BLaER1 (cell line): Measurements from ENCODE around the gene HOXA3.

ENCODE experiments used
- H3K27ac ChIP-seq: shearing (Covaris generic); formaldehyde crosslinking; 2 replicates; pipeline ENCODE4 v1.8.1; 2022
- H3K27me3 ChIP-seq: shearing (Covaris generic); formaldehyde crosslinking; 2 replicates; pipeline ENCODE4 v1.8.1; 2022
- H3K36me3 ChIP-seq: shearing (Covaris generic); formaldehyde crosslinking; 2 replicates; pipeline ENCODE4 v1.8.1; 2022
- H3K4me1 ChIP-seq: shearing (Covaris generic); formaldehyde crosslinking; 2 replicates; pipeline ENCODE4 v1.8.1; 2022
- H3K4me2 ChIP-seq: shearing (Covaris generic); formaldehyde crosslinking; 2 replicates; pipeline ENCODE4 v1.8.1; 2022
- H3K4me3 ChIP-seq: shearing (Covaris generic); formaldehyde crosslinking; 2 replicates; pipeline ENCODE4 v1.8.1; 2022
- H3K9ac ChIP-seq: shearing (Covaris generic); formaldehyde crosslinking; 2 replicates; pipeline ENCODE4 v1.8.1; 2022
- H3K9me3 ChIP-seq: shearing (Covaris generic); formaldehyde crosslinking; 2 replicates; pipeline ENCODE4 v1.8.1; 2022
- H4K20me1 ChIP-seq: shearing (Covaris generic); formaldehyde crosslinking; 2 replicates; pipeline ENCODE4 v1.8.1; 2022
- Cebpa-rat ChIP-seq: shearing (Covaris generic); IDR thresholded peaks from 2 replicates; pipeline ENCODE4 v1.8.1; 2022

Gene HOXA3

GRCh38 chr7:27108390-27109127 is 43.8 kb downstream of the HOXA3 start:
- Histone ChIP-seq H4K20me1 (no peaks in the 10 kb centered on the region), H3K27me3 (no peaks in the 10 kb centered on the region), H3K9ac (no peak overlapping the region), H3K36me3 (no peaks in the 10 kb centered on the region), H3K9me3 (peaks cover 53% of the 10 kb centered on the region), H3K4me2 (no peak overlapping the region), H3K4me3 (no peak overlapping the region), H3K4me1 (no peaks in the 10 kb centered on the region), H3K27ac (no peak overlapping the region)
- TF ChIP-seq Cebpa-rat: no peak

- Histone ChIP-seq H3K27ac (no peak overlapping the region), H3K36me3 (no peaks in the 10 kb centered on the region), H3K27me3 (no peaks in the 10 kb centered on the region), H3K4me3 (no peak overlapping the region), H3K4me2 (no peak overlapping the region), H4K20me1 (no peaks in the 10 kb centered on the region), H3K9ac (no peak overlapping the region), H3K9me3 (peaks cover 52% of the 10 kb centered on the region), H3K4me1 (no peaks in the 10 kb centered on the region)
- no peak for TF ChIP-seq Cebpa-rat
Observed at GRCh38 chr7:27107391-27108381, 44.7 kb downstream of the HOXA3 start.

GRCh38 chr7:27106901-27107240 is 45.5 kb downstream of the HOXA3 start:
- no peaks in the 10 kb centered on the region for H3K36me3 ChIP-seq
- no peak overlapping the region for H3K4me3 ChIP-seq
- H3K27ac ChIP-seq: no peak overlapping the region
- H3K27me3 ChIP-seq: no peaks in the 10 kb centered on the region
- H3K9ac ChIP-seq: no peak overlapping the region
- H4K20me1 ChIP-seq: no peaks in the 10 kb centered on the region
- H3K4me1 ChIP-seq: no peaks in the 10 kb centered on the region
- H3K4me2 ChIP-seq: no peak overlapping the region
- TF ChIP-seq Cebpa-rat: no peak
- H3K9me3 ChIP-seq: peaks cover 60% of the 10 kb centered on the region

- Histone ChIP-seq H3K27me3 (no peaks in the 10 kb centered on the region), H3K9me3 (peaks cover 65% of the 10 kb centered on the region), H3K36me3 (no peaks in the 10 kb centered on the region), H3K9ac (no peak overlapping the region), H3K4me3 (no peak overlapping the region), H3K4me1 (no peaks in the 10 kb centered on the region), H4K20me1 (no peaks in the 10 kb centered on the region), H3K4me2 (no peak overlapping the region), H3K27ac (no peak overlapping the region)
- no peak for TF ChIP-seq Cebpa-rat
Observed at GRCh38 chr7:27106181-27106900, 46.0 kb downstream of the HOXA3 start.

GRCh38 chr7:27105301-27106031 is 46.9 kb downstream of the HOXA3 start:
- no peak overlapping the region for H3K4me2 ChIP-seq
- no peak overlapping the region for H3K4me3 ChIP-seq
- no peak overlapping the region for H3K27ac ChIP-seq
- TF ChIP-seq Cebpa-rat: no peak
- no peaks in the 10 kb centered on the region for H3K4me1 ChIP-seq
- no peaks in the 10 kb centered on the region for H3K27me3 ChIP-seq
- H3K36me3 ChIP-seq: no peaks in the 10 kb centered on the region
- peaks cover 60% of the 10 kb centered on the region for H3K9me3 ChIP-seq
- H4K20me1 ChIP-seq: no peaks in the 10 kb centered on the region
- no peak overlapping the region for H3K9ac ChIP-seq

- TF ChIP-seq Cebpa-rat: no peak
- H3K4me2 ChIP-seq: no peak overlapping the region
- no peak overlapping the region for H3K9ac ChIP-seq
- H3K9me3 ChIP-seq: peaks cover 56% of the 10 kb centered on the region
- no peaks in the 10 kb centered on the region for H3K4me1 ChIP-seq
- H3K36me3 ChIP-seq: no peaks in the 10 kb centered on the region
- no peaks in the 10 kb centered on the region for H3K27me3 ChIP-seq
- H3K4me3 ChIP-seq: no peak overlapping the region
- no peaks in the 10 kb centered on the region for H4K20me1 ChIP-seq
- no peak overlapping the region for H3K27ac ChIP-seq
Observed at GRCh38 chr7:27104341-27105058, 47.9 kb downstream of the HOXA3 start.

GRCh38 chr7:27103489-27104226 is 48.7 kb downstream of the HOXA3 start:
- H3K4me3 ChIP-seq: no peak overlapping the region
- H3K4me2 ChIP-seq: no peak overlapping the region
- H3K27me3 ChIP-seq: peaks cover 6% of the 10 kb centered on the region; the same call in 1 of the 2 replicates
- no peak for TF ChIP-seq Cebpa-rat
- H3K4me1 ChIP-seq: no peaks in the 10 kb centered on the region
- H3K36me3 ChIP-seq: no peaks in the 10 kb centered on the region
- no peak overlapping the region for H3K27ac ChIP-seq
- H4K20me1 ChIP-seq: no peaks in the 10 kb centered on the region
- H3K9ac ChIP-seq: no peak overlapping the region
- peaks cover 50% of the 10 kb centered on the region for H3K9me3 ChIP-seq

GRCh38 chr7:27102581-27103442 is 49.6 kb downstream of the HOXA3 start, which contains the start of gene HOXA2:
HOXA2 (minus strand) TSS chr7:27102683; CDS start chr7:27102500, 183 bp downstream.
- H3K4me1 ChIP-seq: no peaks in the 10 kb centered on the region
- no peaks in the 10 kb centered on the region for H4K20me1 ChIP-seq
- no peak within 1 kb of the TSS for H3K9ac ChIP-seq
- peaks cover 11% of the 10 kb centered on the region; the same call in 1 of the 2 replicates for H3K27me3 ChIP-seq
- no peak within 1 kb of the TSS for H3K4me3 ChIP-seq
- no peaks in the 10 kb centered on the region for H3K36me3 ChIP-seq
- H3K27ac ChIP-seq: no peak within 1 kb of the TSS
- H3K4me2 ChIP-seq: no peak within 1 kb of the TSS
- TF ChIP-seq Cebpa-rat: no peak
- H3K9me3 ChIP-seq: peaks cover 50% of the 10 kb centered on the region
